MM.1S (cell line): ENCODE measurements around the gene ACAT2.

Experiments used
- CTCF ChIP-seq: fragments of 300-600 bp; sonication (generic); IDR thresholded peaks from 2 replicates; pipeline ENCODE4 v1.5.1; 2016; ENCODE audit warnings: antibody characterized with exemption, low read length, mixed read lengths
- EZH2 ChIP-seq: fragments of 300-600 bp; sonication (generic); optimal IDR thresholded peaks from 2 replicates; pipeline ENCODE3; 2017; ENCODE audit warnings: low read depth, mild to moderate bottlenecking, antibody characterized with exemption, low read length, mixed read lengths
- EZH2phosphoT487 ChIP-seq: fragments of 300-600 bp; sonication (generic); IDR thresholded peaks from 2 replicates; pipeline ENCODE4 v1.6.1; 2018; ENCODE audit warnings: antibody characterized with exemption, low read length

GRCh38 chr6:159746759-159747158 is 15.1 kb upstream of the ACAT2 start:
- TF ChIP-seq CTCF = no peak
- TF ChIP-seq EZH2 = no peak
- TF ChIP-seq EZH2phosphoT487 = no peak
